ENCODE data around the gene CFL1. TPM values are rescaled to one million over a fixed set of nuclear protein-coding genes. Genes with fewer than 3 reads are reported as not detected.
A peak's percentile ranks its signal among the peaks of the same experiment; 100 is the strongest.

CFL1 gene
- total and polyA plus RNA-seq, 4 donors, result 387 to 1,282 (median 730) TPM

GRCh38 chr11:65860278-65861164 is 2.5 kb upstream of the CFL1 start, which contains the start of gene MUS81:
TSS of gene MUS81 (plus strand) at chr11:65860433. CDS start at chr11:65860754, 321 bp downstream.
- peak; percentile 83 for TF ChIP-seq CTCF (IDR thresholded peaks at IDR 0.05; ENCODE audit: control extremely low read depth, extremely low read depth)
- H3K4me3 ChIP-seq, result peak within 1 kb of the TSS; percentile 85
- peaks cover 0 to 41% (median 20%) of the 10 kb centered on the region in 5 donors for H3K4me1 ChIP-seq (ENCODE audit: control insufficient read depth in 5 of 5, insufficient read depth in 5 of 5, low read length in 5 of 5)
- no peaks in the 10 kb centered on the region for H3K27me3 ChIP-seq (ENCODE audit: control insufficient read depth in 3 of 3, insufficient read depth in 3 of 3, low read length in 2 of 3)
- H3K27ac ChIP-seq (ENCODE audit: low read depth in 1 of 2, low read length in 1 of 2), result peak within 1 kb of the TSS; percentile 96 to 98
- no peaks in the 10 kb centered on the region for H3K9me3 ChIP-seq (ENCODE audit: control insufficient read depth in 4 of 4, insufficient read depth in 3 of 4, low read length in 3 of 4)
- ATAC-seq (ENCODE audit: insufficient read depth, low FRiP score), result peak; percentile 66
- H3K9ac ChIP-seq (ENCODE audit: insufficient read depth in 1 of 2, low read length in 2 of 2), result peak within 1 kb of the TSS; percentile 69 to 78
- WGBS, 2 donors, result 0 to 1% methylated on average over 72 to 78 of the region's 78 CpGs
- peak; percentile 98 to 99 (median 99) for DNase-seq
- peaks cover 9 to 45% (median 31%) of the 10 kb centered on the region in 4 donors for H3K36me3 ChIP-seq (ENCODE audit: control insufficient read depth in 4 of 4, insufficient read depth in 4 of 4, low read length in 4 of 4)

- no peak for ATAC-seq (ENCODE audit: insufficient read depth, low FRiP score)
- Histone ChIP-seq H3K9me3 (ENCODE audit: control insufficient read depth in 4 of 4, insufficient read depth in 3 of 4, low read length in 3 of 4) (no peaks in the 10 kb centered on the region), H3K9ac (ENCODE audit: insufficient read depth in 1 of 2, low read length in 2 of 2) (peak overlapping the region; percentile 51 to 78), H3K4me1 (ENCODE audit: control insufficient read depth in 5 of 5, insufficient read depth in 5 of 5, low read length in 5 of 5) (peaks cover 0 to 43% (median 20%) of the 10 kb centered on the region in 5 donors), H3K36me3 (ENCODE audit: control insufficient read depth in 4 of 4, insufficient read depth in 4 of 4, low read length in 4 of 4) (peaks cover 13 to 45% (median 35%) of the 10 kb centered on the region in 4 donors), H3K27me3 (ENCODE audit: control insufficient read depth in 3 of 3, insufficient read depth in 3 of 3, low read length in 2 of 3) (no peaks in the 10 kb centered on the region), H3K27ac (ENCODE audit: low read depth in 1 of 2, low read length in 1 of 2) (peak overlapping the region; percentile 96 to 98), H3K4me3 (peak overlapping the region; percentile 37)
- WGBS, 2 donors, result 0 to 1% methylated on average over 16 of the region's 16 CpGs
- peak in 1 of 3 donors; percentile 58 for DNase-seq
- TF ChIP-seq CTCF (IDR thresholded peaks at IDR 0.05; ENCODE audit: control extremely low read depth, extremely low read depth), result no peak
Observed at GRCh38 chr11:65859812-65860277, 1.9 kb upstream of the CFL1 start.

GRCh38 chr11:65859095-65859811 is 1.3 kb upstream of the CFL1 start:
- peaks cover 0 to 43% (median 20%) of the 10 kb centered on the region in 5 donors for H3K4me1 ChIP-seq (ENCODE audit: control insufficient read depth in 5 of 5, insufficient read depth in 5 of 5, low read length in 5 of 5)
- H3K4me3 ChIP-seq, result peak overlapping the region; percentile 37
- peak; percentile 55 for ATAC-seq (ENCODE audit: insufficient read depth, low FRiP score)

More at GRCh38 chr11:65859095-65859811, 1.3 kb upstream of the CFL1 start:
- Histone ChIP-seq H3K36me3 (ENCODE audit: control insufficient read depth in 4 of 4, insufficient read depth in 4 of 4, low read length in 4 of 4) (peaks cover 16 to 45% (median 37%) of the 10 kb centered on the region in 4 donors), H3K9me3 (ENCODE audit: control insufficient read depth in 4 of 4, insufficient read depth in 3 of 4, low read length in 3 of 4) (no peaks in the 10 kb centered on the region), H3K27me3 (ENCODE audit: control insufficient read depth in 3 of 3, insufficient read depth in 3 of 3, low read length in 2 of 3) (no peaks in the 10 kb centered on the region), H3K27ac (ENCODE audit: low read depth in 1 of 2, low read length in 1 of 2) (peak overlapping the region; percentile 96 to 98), H3K9ac (ENCODE audit: insufficient read depth in 1 of 2, low read length in 2 of 2) (peak overlapping the region; percentile 51 to 78)
- DNase-seq, result peak; percentile 99
- 0 to 1% methylated on average over 39 to 46 of the region's 46 CpGs for WGBS, 2 donors
- TF ChIP-seq CTCF (IDR thresholded peaks at IDR 0.05; ENCODE audit: control extremely low read depth, extremely low read depth), result no peak

All from lung (tissue), 12 donors.